Left ventricle myocardium inferior (tissue), 1 donor: ENCODE data around the gene REG1B. TPM values are rescaled to one million over a fixed set of nuclear protein-coding genes. Genes with fewer than 3 reads are reported as not detected.

Experiments used
- DNase-seq: peaks from one replicate; pipeline ENCODE4 v3.0.0-alpha.2; 2020
- H3K27ac ChIP-seq: fragments of 200-600 bp; replicated peaks from 2 replicates; pipeline ENCODE4 v1.8.0; 2021
- H3K27me3 ChIP-seq: fragments of 200-600 bp; 2 replicates; pipeline ENCODE4 v1.8.0; 2021; ENCODE audit warnings: low read depth
- H3K36me3 ChIP-seq: fragments of 200-600 bp; 2 replicates; pipeline ENCODE4 v1.8.0; 2021
- H3K4me1 ChIP-seq: fragments of 200-600 bp; 2 replicates; pipeline ENCODE4 v1.8.0; 2021
- H3K4me3 ChIP-seq: fragments of 200-600 bp; 2 replicates; pipeline ENCODE4 v1.8.0; 2021; ENCODE audit warnings: mild to moderate bottlenecking, moderate library complexity
- H3K9me3 ChIP-seq: fragments of 200-600 bp; replicated peaks from 2 replicates; pipeline ENCODE4 v1.8.0; 2021
- CTCF ChIP-seq: fragments of 200-600 bp; IDR thresholded peaks from 2 replicates; pipeline ENCODE4 v1.8.0; 2021; ENCODE audit warnings: antibody characterized with exemption, mild to moderate bottlenecking, borderline replicate concordance
- intact Hi-C: fragments of 100-400 bp; cut with micrococcal nuclease; formaldehyde crosslinking; loops from one replicate; pipeline ENCODE4 v1.11.0; 2022
- total RNA-seq: library from RNA; stranded (reverse); fragmentation: NEBNext Ultra II Directional; extraction: Animal tissue kit (Norgen Biotek cat#: 25700); gene quantifications from one replicate; pipeline ENCODE4 v1.2.1, GENCODE V29; 2021
- donor health status: DM: no; HTN: yes; CAD: no; lungs with severe emphysema.

Gene REG1B
- total RNA-seq, 1 donor from 2014 or later = not detected

- intact Hi-C loops = no loop called here
- Histone ChIP-seq H3K4me3 (no peak overlapping the region), H3K9me3 (peaks cover 13% of the 10 kb centered on the region), H3K27me3 (no peaks in the 10 kb centered on the region), H3K36me3 (no peaks in the 10 kb centered on the region), H3K4me1 (no peaks in the 10 kb centered on the region), H3K27ac (no peak overlapping the region)
- DNase-seq = no peak
- no peak for TF ChIP-seq CTCF
Observed at GRCh38 chr2:79114797-79115494, 27.2 kb upstream of the REG1B start.

GRCh38 chr2:79112269-79112668, 24.5 kb upstream of the REG1B start:
- H3K4me1 ChIP-seq = no peaks in the 10 kb centered on the region
- no peak for DNase-seq
- peaks cover under 1% of the 10 kb centered on the region for H3K9me3 ChIP-seq
- H3K36me3 ChIP-seq = no peaks in the 10 kb centered on the region
- H3K27me3 ChIP-seq = no peaks in the 10 kb centered on the region
- intact Hi-C loops = no loop called here
- no peak overlapping the region for H3K4me3 ChIP-seq
- no peak for TF ChIP-seq CTCF
- no peak overlapping the region for H3K27ac ChIP-seq

- intact Hi-C loops = no loop called here
- no peaks in the 10 kb centered on the region for H3K36me3 ChIP-seq
- no peaks in the 10 kb centered on the region for H3K4me1 ChIP-seq
- DNase-seq = no peak
- no peaks in the 10 kb centered on the region for H3K27me3 ChIP-seq
- peaks cover 23% of the 10 kb centered on the region for H3K9me3 ChIP-seq
- H3K27ac ChIP-seq = no peak overlapping the region
- TF ChIP-seq CTCF = no peak
- H3K4me3 ChIP-seq = no peak overlapping the region
Observed at GRCh38 chr2:79105259-79105658, 17.5 kb upstream of the REG1B start.

GRCh38 chr2:79103214-79103613, 15.4 kb upstream of the REG1B start:
- H3K27me3 ChIP-seq = no peaks in the 10 kb centered on the region
- intact Hi-C loops = no loop called here

GRCh38 chr2:79101024-79101423, 13.2 kb upstream of the REG1B start:
- no peak for DNase-seq
- H3K4me1 ChIP-seq = no peaks in the 10 kb centered on the region
- H3K27ac ChIP-seq = no peak overlapping the region
- no peaks in the 10 kb centered on the region for H3K36me3 ChIP-seq
- TF ChIP-seq CTCF = no peak
- H3K9me3 ChIP-seq = peaks cover 23% of the 10 kb centered on the region
- intact Hi-C loops = no loop called here
- no peak overlapping the region for H3K4me3 ChIP-seq
- H3K27me3 ChIP-seq = no peaks in the 10 kb centered on the region

More at GRCh38 chr2:79103214-79103613, 15.4 kb upstream of the REG1B start:
- peaks cover 23% of the 10 kb centered on the region for H3K9me3 ChIP-seq
- no peaks in the 10 kb centered on the region for H3K4me1 ChIP-seq
- no peaks in the 10 kb centered on the region for H3K36me3 ChIP-seq
- no peak overlapping the region for H3K27ac ChIP-seq
- no peak for TF ChIP-seq CTCF
- DNase-seq = no peak
- no peak overlapping the region for H3K4me3 ChIP-seq
